ENCODE measurements around the gene KIAA1755.

Gene KIAA1755

GRCh38 chr20:38179846-38180245 lies 80.7 kb downstream of the KIAA1755 start:
- H3K36me3 ChIP-seq (ENCODE audit: control insufficient read depth in 5 of 5, insufficient read depth in 5 of 5, low read length in 5 of 5): no peaks in the 10 kb centered on the region
- no peak overlapping the region for H3K9ac ChIP-seq (ENCODE audit: low read length in 5 of 5)
- peaks cover 0 to 7% (median 4%) of the 10 kb centered on the region in 5 donors for H3K4me1 ChIP-seq (ENCODE audit: control insufficient read depth in 5 of 5, insufficient read depth in 5 of 5, low read length in 5 of 5)
- H3K4me3 ChIP-seq (ENCODE audit: low read depth in 1 of 5, low read length in 5 of 5): no peak overlapping the region
- peaks cover 0 to 7% (median 2%) of the 10 kb centered on the region in 5 donors for H3K27me3 ChIP-seq (ENCODE audit: control insufficient read depth in 5 of 5, insufficient read depth in 4 of 5, low read length in 5 of 5)
- peaks cover 0 to 6% (median 5%) of the 10 kb centered on the region in 5 donors for H3K9me3 ChIP-seq (ENCODE audit: control insufficient read depth in 5 of 5, low read length in 5 of 5)
- no peak overlapping the region for H3K27ac ChIP-seq (ENCODE audit: low read depth, low read length)

GRCh38 chr20:38178581-38178980 lies 82.0 kb downstream of the KIAA1755 start:
- H3K27ac ChIP-seq (ENCODE audit: low read depth, low read length): no peak overlapping the region
- H3K27me3 ChIP-seq (ENCODE audit: control insufficient read depth in 5 of 5, insufficient read depth in 4 of 5, low read length in 5 of 5): peaks cover 0 to 9% (median 4%) of the 10 kb centered on the region in 5 donors
- H3K36me3 ChIP-seq (ENCODE audit: control insufficient read depth in 5 of 5, insufficient read depth in 5 of 5, low read length in 5 of 5): no peaks in the 10 kb centered on the region
- H3K4me1 ChIP-seq (ENCODE audit: control insufficient read depth in 5 of 5, insufficient read depth in 5 of 5, low read length in 5 of 5): peaks cover 0 to 7% (median 4%) of the 10 kb centered on the region in 5 donors
- H3K9me3 ChIP-seq (ENCODE audit: control insufficient read depth in 5 of 5, low read length in 5 of 5): peaks cover 0 to 6% (median 5%) of the 10 kb centered on the region in 5 donors
- H3K4me3 ChIP-seq (ENCODE audit: low read depth in 1 of 5, low read length in 5 of 5): no peak overlapping the region
- H3K9ac ChIP-seq (ENCODE audit: low read length in 5 of 5): no peak overlapping the region

GRCh38 chr20:38178065-38178491 lies 82.5 kb downstream of the KIAA1755 start:
- H3K9ac ChIP-seq (ENCODE audit: low read length in 5 of 5): no peak overlapping the region
- peaks cover 0 to 6% (median 5%) of the 10 kb centered on the region in 5 donors for H3K9me3 ChIP-seq (ENCODE audit: control insufficient read depth in 5 of 5, low read length in 5 of 5)
- no peak overlapping the region for H3K27ac ChIP-seq (ENCODE audit: low read depth, low read length)
- no peaks in the 10 kb centered on the region for H3K36me3 ChIP-seq (ENCODE audit: control insufficient read depth in 5 of 5, insufficient read depth in 5 of 5, low read length in 5 of 5)
- peaks cover 0 to 9% (median 4%) of the 10 kb centered on the region in 5 donors for H3K27me3 ChIP-seq (ENCODE audit: control insufficient read depth in 5 of 5, insufficient read depth in 4 of 5, low read length in 5 of 5)
- peaks cover 0 to 7% (median 4%) of the 10 kb centered on the region in 5 donors for H3K4me1 ChIP-seq (ENCODE audit: control insufficient read depth in 5 of 5, insufficient read depth in 5 of 5, low read length in 5 of 5)
- H3K4me3 ChIP-seq (ENCODE audit: low read depth in 1 of 5, low read length in 5 of 5): no peak overlapping the region

- Histone ChIP-seq H3K4me1 (ENCODE audit: control insufficient read depth in 5 of 5, insufficient read depth in 5 of 5, low read length in 5 of 5) (peaks cover 0 to 7% (median 4%) of the 10 kb centered on the region in 5 donors), H3K9ac (ENCODE audit: low read length in 5 of 5) (no peak overlapping the region), H3K9me3 (ENCODE audit: control insufficient read depth in 5 of 5, low read length in 5 of 5) (peaks cover 0 to 2% (median 1%) of the 10 kb centered on the region in 5 donors), H3K4me3 (ENCODE audit: low read depth in 1 of 5, low read length in 5 of 5) (no peak overlapping the region), H3K36me3 (ENCODE audit: control insufficient read depth in 5 of 5, insufficient read depth in 5 of 5, low read length in 5 of 5) (no peaks in the 10 kb centered on the region), H3K27ac (ENCODE audit: low read depth, low read length) (no peak overlapping the region), H3K27me3 (ENCODE audit: control insufficient read depth in 5 of 5, insufficient read depth in 4 of 5, low read length in 5 of 5) (peaks cover 0 to 10% (median 4%) of the 10 kb centered on the region in 5 donors)
These were observed 83.3 kb downstream of the KIAA1755 start for GRCh38 chr20:38177201-38177600.

- Histone ChIP-seq H3K27ac (ENCODE audit: low read depth, low read length) (no peak overlapping the region), H3K4me3 (ENCODE audit: low read depth in 1 of 5, low read length in 5 of 5) (no peak overlapping the region), H3K9ac (ENCODE audit: low read length in 5 of 5) (no peak overlapping the region), H3K4me1 (ENCODE audit: control insufficient read depth in 5 of 5, insufficient read depth in 5 of 5, low read length in 5 of 5) (peaks cover 0 to 9% (median 4%) of the 10 kb centered on the region in 5 donors), H3K27me3 (ENCODE audit: control insufficient read depth in 5 of 5, insufficient read depth in 4 of 5, low read length in 5 of 5) (peaks cover 0 to 10% (median 5%) of the 10 kb centered on the region in 5 donors), H3K36me3 (ENCODE audit: control insufficient read depth in 5 of 5, insufficient read depth in 5 of 5, low read length in 5 of 5) (no peaks in the 10 kb centered on the region), H3K9me3 (ENCODE audit: control insufficient read depth in 5 of 5, low read length in 5 of 5) (no peaks in the 10 kb centered on the region)
These were observed 85.0 kb downstream of the KIAA1755 start for GRCh38 chr20:38175304-38176180.

GRCh38 chr20:38173237-38174156 lies 87.0 kb downstream of the KIAA1755 start:
- Histone ChIP-seq H3K4me1 (ENCODE audit: control insufficient read depth in 5 of 5, insufficient read depth in 5 of 5, low read length in 5 of 5) (peaks cover 1 to 17% (median 11%) of the 10 kb centered on the region in 5 donors), H3K9me3 (ENCODE audit: control insufficient read depth in 5 of 5, low read length in 5 of 5) (no peaks in the 10 kb centered on the region), H3K27me3 (ENCODE audit: control insufficient read depth in 5 of 5, insufficient read depth in 4 of 5, low read length in 5 of 5) (peaks cover 0 to 10% (median 5%) of the 10 kb centered on the region in 5 donors), H3K36me3 (ENCODE audit: control insufficient read depth in 5 of 5, insufficient read depth in 5 of 5, low read length in 5 of 5) (no peaks in the 10 kb centered on the region), H3K9ac (ENCODE audit: low read length in 5 of 5) (no peak overlapping the region), H3K27ac (ENCODE audit: low read depth, low read length) (no peak overlapping the region), H3K4me3 (ENCODE audit: low read depth in 1 of 5, low read length in 5 of 5) (no peak overlapping the region)

- no peak overlapping the region for H3K27ac ChIP-seq (ENCODE audit: low read depth, low read length)
- no peak overlapping the region for H3K9ac ChIP-seq (ENCODE audit: low read length in 5 of 5)
- H3K9me3 ChIP-seq (ENCODE audit: control insufficient read depth in 5 of 5, low read length in 5 of 5): no peaks in the 10 kb centered on the region
- peaks cover 4 to 23% (median 18%) of the 10 kb centered on the region in 5 donors for H3K4me1 ChIP-seq (ENCODE audit: control insufficient read depth in 5 of 5, insufficient read depth in 5 of 5, low read length in 5 of 5)
- peaks cover 0 to 10% (median 4%) of the 10 kb centered on the region in 5 donors for H3K27me3 ChIP-seq (ENCODE audit: control insufficient read depth in 5 of 5, insufficient read depth in 4 of 5, low read length in 5 of 5)
- H3K36me3 ChIP-seq (ENCODE audit: control insufficient read depth in 5 of 5, insufficient read depth in 5 of 5, low read length in 5 of 5): no peaks in the 10 kb centered on the region
- H3K4me3 ChIP-seq (ENCODE audit: low read depth in 1 of 5, low read length in 5 of 5): no peak overlapping the region
These were observed 88.1 kb downstream of the KIAA1755 start for GRCh38 chr20:38172408-38172807.

GRCh38 chr20:38171675-38172043 lies 88.9 kb downstream of the KIAA1755 start:
- Histone ChIP-seq H3K36me3 (ENCODE audit: control insufficient read depth in 5 of 5, insufficient read depth in 5 of 5, low read length in 5 of 5) (no peaks in the 10 kb centered on the region), H3K27ac (ENCODE audit: low read depth, low read length) (no peak overlapping the region), H3K27me3 (ENCODE audit: control insufficient read depth in 5 of 5, insufficient read depth in 4 of 5, low read length in 5 of 5) (peaks cover 0 to 6% (median 4%) of the 10 kb centered on the region in 5 donors), H3K4me1 (ENCODE audit: control insufficient read depth in 5 of 5, insufficient read depth in 5 of 5, low read length in 5 of 5) (peaks cover 4 to 23% (median 18%) of the 10 kb centered on the region in 5 donors), H3K9ac (ENCODE audit: low read length in 5 of 5) (no peak overlapping the region), H3K9me3 (ENCODE audit: control insufficient read depth in 5 of 5, low read length in 5 of 5) (no peaks in the 10 kb centered on the region), H3K4me3 (ENCODE audit: low read depth in 1 of 5, low read length in 5 of 5) (no peak overlapping the region)

GRCh38 chr20:38170826-38171674 lies 89.5 kb downstream of the KIAA1755 start:
- Histone ChIP-seq H3K4me3 (ENCODE audit: low read depth in 1 of 5, low read length in 5 of 5) (no peak overlapping the region), H3K9ac (ENCODE audit: low read length in 5 of 5) (no peak overlapping the region), H3K36me3 (ENCODE audit: control insufficient read depth in 5 of 5, insufficient read depth in 5 of 5, low read length in 5 of 5) (no peaks in the 10 kb centered on the region), H3K9me3 (ENCODE audit: control insufficient read depth in 5 of 5, low read length in 5 of 5) (no peaks in the 10 kb centered on the region), H3K27me3 (ENCODE audit: control insufficient read depth in 5 of 5, insufficient read depth in 4 of 5, low read length in 5 of 5) (peaks cover 0 to 6% (median 4%) of the 10 kb centered on the region in 5 donors), H3K27ac (ENCODE audit: low read depth, low read length) (no peak overlapping the region), H3K4me1 (ENCODE audit: control insufficient read depth in 5 of 5, insufficient read depth in 5 of 5, low read length in 5 of 5) (peaks cover 4 to 23% (median 18%) of the 10 kb centered on the region in 5 donors)

Data from subcutaneous abdominal adipose tissue (tissue), 5 donors.